Smooth muscle cell (in vitro differentiated cells): ENCODE results near the gene ZBTB16. TPM values are rescaled to one million over a fixed set of nuclear protein-coding genes. Genes with fewer than 3 reads are reported as not detected.

ENCODE experiments used
- DNase-seq: peaks from one replicate; lab custom pipeline; 2025; ENCODE audit not compliant: unreplicated experiment; lab: John Stamatoyannopoulos, UW
- H2AFZ ChIP-seq: fragments of 200-600 bp; sonication (generic); 2 replicates; pipeline ENCODE4 v1.6.0; 2016; ENCODE audit warnings: antibody characterized with exemption, low read depth, mild to moderate bottlenecking
- H3F3A ChIP-seq: fragments of 200-600 bp; sonication (generic); 2 replicates; pipeline ENCODE4 v1.6.0; 2017; ENCODE audit warnings: antibody characterized with exemption, low read depth
- H3K27ac ChIP-seq: fragments of 200-600 bp; sonication (generic); 2 replicates; pipeline ENCODE4 v1.5.1; 2016; ENCODE audit warnings: low read depth, mild to moderate bottlenecking
- H3K27me3 ChIP-seq: fragments of 200-600 bp; sonication (generic); 2 replicates; pipeline ENCODE4 v1.6.1; 2016; ENCODE audit warnings: low read depth, mild to moderate bottlenecking
- H3K36me3 ChIP-seq: fragments of 200-600 bp; sonication (generic); 2 replicates; pipeline ENCODE4 v1.5.1; 2016; ENCODE audit warnings: low read depth
- H3K4me1 ChIP-seq: fragments of 200-600 bp; sonication (generic); 2 replicates; pipeline ENCODE4 v1.5.1; 2016; ENCODE audit warnings: low read depth
- H3K4me2 ChIP-seq: fragments of 200-600 bp; sonication (generic); 2 replicates; pipeline ENCODE4 v1.6.0; 2016; ENCODE audit warnings: mild to moderate bottlenecking
- H3K4me3 ChIP-seq: fragments of 200-600 bp; sonication (generic); 2 replicates; pipeline ENCODE4 v1.5.1; 2016; ENCODE audit warnings: mild to moderate bottlenecking
- H3K79me2 ChIP-seq: fragments of 200-600 bp; sonication (generic); 2 replicates; pipeline ENCODE4 v1.6.0; 2016; ENCODE audit warnings: low read depth, mild to moderate bottlenecking
- H3K9ac ChIP-seq: fragments of 200-600 bp; sonication (generic); 2 replicates; pipeline ENCODE4 v1.6.0; 2016; ENCODE audit warnings: low read depth
- H3K9me3 ChIP-seq: fragments of 200-600 bp; sonication (generic); replicated peaks from 2 replicates; pipeline ENCODE4 v1.5.1; 2016; ENCODE audit warnings: low read depth
- H4K20me1 ChIP-seq: fragments of 200-600 bp; sonication (generic); 2 replicates; pipeline ENCODE4 v1.6.0; 2016; ENCODE audit warnings: low read depth
- CTCF ChIP-seq: fragments of 200-600 bp; sonication (generic); IDR thresholded peaks from 2 replicates; pipeline ENCODE4 v1.5.1; 2017; ENCODE audit warnings: borderline replicate concordance, mild to moderate bottlenecking, antibody characterized with exemption; ENCODE audit not compliant: insufficient read depth, poor library complexity, severe bottlenecking
- WGBS: methylation state at CpG from one replicate; pipeline ENCODE4 v1.1.7; 2016; ENCODE audit warnings: low lambda C conversion rate; 5-methylcytosine and 5-hydroxymethylcytosine counted together
- polyA plus RNA-seq: library from polyadenylated mRNA; unstranded; fragments of >200 nt; fragmentation: Nextera tagmentation; extraction: Ambion mirVana; gene quantifications from 2 replicates; pipeline ENCODE4 v1.2.1, GENCODE V29; 2016
- total RNA-seq: library from RNA; depleted of rRNA; stranded (reverse); fragments of >200 nt; gene quantifications from 2 replicates; pipeline ENCODE4 v1.2.3, GENCODE V29; 2014

The ZBTB16 gene
- total and polyA plus RNA-seq, 2 experiments from 2014 or later: not detected

- H3K36me3 ChIP-seq: no peaks in the 10 kb centered on the region
- no peak overlapping the region for H3K27ac ChIP-seq
- no peaks in the 10 kb centered on the region for H3F3A ChIP-seq
- WGBS: 100% methylated on average over 1 of the region's 1 CpG
- no peak overlapping the region for H2AFZ ChIP-seq
- H3K4me3 ChIP-seq: no peak overlapping the region
- no peak for DNase-seq
- H3K27me3 ChIP-seq: peaks cover 77% of the 10 kb centered on the region
- no peak overlapping the region for H3K9ac ChIP-seq
- no peak overlapping the region for H3K4me2 ChIP-seq
- H4K20me1 ChIP-seq: no peaks in the 10 kb centered on the region
- no peak for TF ChIP-seq CTCF
- H3K4me1 ChIP-seq: peaks cover 7% of the 10 kb centered on the region
- no peaks in the 10 kb centered on the region for H3K79me2 ChIP-seq
- no peaks in the 10 kb centered on the region for H3K9me3 ChIP-seq
Observed at GRCh38 chr11:114178656-114179055, 119.1 kb downstream of the ZBTB16 start.

GRCh38 chr11:114179234-114179941 is 119.9 kb downstream of the ZBTB16 start:
- Histone ChIP-seq H3K4me3 (no peak overlapping the region), H3K4me2 (no peak overlapping the region), H3K36me3 (no peaks in the 10 kb centered on the region), H3F3A (no peaks in the 10 kb centered on the region), H3K9me3 (no peaks in the 10 kb centered on the region), H3K27me3 (peaks cover 76% of the 10 kb centered on the region), H4K20me1 (no peaks in the 10 kb centered on the region), H3K27ac (no peak overlapping the region), H3K9ac (no peak overlapping the region), H3K4me1 (peaks cover 7% of the 10 kb centered on the region), H2AFZ (no peak overlapping the region), H3K79me2 (no peaks in the 10 kb centered on the region)
- DNase-seq: no peak
- 44% methylated on average over 5 of the region's 5 CpGs for WGBS
- no peak for TF ChIP-seq CTCF

- peak; percentile 47 for TF ChIP-seq CTCF
- 82% methylated on average over 7 of the region's 7 CpGs for WGBS
- no peak overlapping the region for H3K4me2 ChIP-seq
- H3F3A ChIP-seq: no peaks in the 10 kb centered on the region
- H3K4me3 ChIP-seq: no peak overlapping the region
- H3K27ac ChIP-seq: no peak overlapping the region
- peaks cover 65% of the 10 kb centered on the region for H3K27me3 ChIP-seq
- H3K36me3 ChIP-seq: no peaks in the 10 kb centered on the region
- H2AFZ ChIP-seq: no peak overlapping the region
- no peaks in the 10 kb centered on the region for H3K9me3 ChIP-seq
- no peaks in the 10 kb centered on the region for H4K20me1 ChIP-seq
- H3K9ac ChIP-seq: no peak overlapping the region
- no peaks in the 10 kb centered on the region for H3K79me2 ChIP-seq
- peaks cover 7% of the 10 kb centered on the region for H3K4me1 ChIP-seq
- DNase-seq: no peak
Observed at GRCh38 chr11:114180301-114181055, 121.0 kb downstream of the ZBTB16 start.
